Frontal cortex (tissue), 4 donors: ENCODE data around the gene ARGFX. TPM values are rescaled to one million over a fixed set of nuclear protein-coding genes. Genes with fewer than 3 reads are reported as not detected.
"Not testable (repeated sequence)": the region's sequence is repeated elsewhere in the genome, so short reads cannot be mapped to it uniquely, and the experiment has no call there.

Source experiments
- DNase-seq, 2 donors: peaks; one replicate each; pipeline ENCODE4 v3.0.0; 2012; ENCODE audit warnings: low spot score in 2 of 2
- FAIRE-seq: peaks from 2 replicates; lab custom pipeline; 2012; peaks lifted over from hg19 to GRCh38; lab: Jason Lieb, UNC
- total RNA-seq: library from RNA; depleted of rRNA; stranded (reverse); fragments of >200 nt; gene quantifications from one replicate; pipeline ENCODE4 v1.2.3, GENCODE V29; 2014
- donor health status: control.
- donor health status: control.
- donor health status: control.

ARGFX gene
- total RNA-seq, 1 donor from 2014 or later: not detected

DNA sequence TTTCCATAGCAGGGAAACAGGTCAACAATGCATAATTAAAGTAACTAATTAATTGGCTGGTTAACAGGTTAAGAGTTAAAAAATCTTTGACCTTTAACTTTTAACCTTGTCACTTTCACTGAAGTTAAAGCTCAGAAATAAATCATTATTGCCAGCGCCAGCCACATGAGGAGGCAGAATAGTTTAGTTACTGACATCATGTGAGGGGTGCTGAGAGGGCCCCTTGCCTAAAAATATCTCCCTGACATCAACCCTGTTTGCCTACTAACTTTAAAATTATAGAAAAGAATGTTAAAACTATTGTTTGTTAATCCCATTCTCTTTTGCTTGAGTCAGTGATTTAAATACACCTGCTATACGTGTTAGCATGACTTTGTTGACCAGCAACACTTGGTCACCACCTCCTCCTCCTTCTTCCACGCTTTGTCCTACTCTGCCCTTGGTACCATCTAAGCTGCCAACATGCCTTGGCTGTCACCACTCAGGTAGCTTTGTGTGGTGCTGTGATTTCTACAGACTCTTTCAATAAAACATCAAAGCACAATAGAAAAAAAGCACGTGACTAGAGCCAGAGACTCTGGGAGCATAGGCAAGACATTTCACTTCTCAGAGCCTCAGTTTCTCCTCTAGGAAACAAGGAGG lies 28.1 kb downstream of the ARGFX start:
- no peak for FAIRE-seq
- DNase-seq: no peak

GRCh38 chr3:121598564-121598963 lies 30.8 kb downstream of the ARGFX start:
- FAIRE-seq: no peak
- DNase-seq: no peak

DNA sequence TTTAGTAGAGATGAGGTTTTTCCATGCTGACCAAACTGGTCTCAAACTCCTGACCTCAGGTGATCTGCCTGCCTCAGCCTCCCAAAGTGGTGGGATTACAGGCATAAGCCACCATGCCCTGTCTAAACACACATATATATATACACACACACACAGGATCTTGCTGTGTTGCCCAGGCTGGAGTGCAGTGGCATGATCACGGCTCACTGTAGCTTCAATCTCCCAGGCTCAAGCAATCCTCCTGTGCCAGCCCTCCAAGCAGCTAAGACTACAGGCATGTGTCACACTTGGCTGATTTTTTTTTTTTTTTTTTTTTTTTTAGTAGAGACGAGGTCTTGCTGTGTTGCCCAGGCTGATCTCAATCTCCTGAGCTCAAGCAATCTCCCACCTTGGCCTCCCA lies 32.2 kb downstream of the ARGFX start:
- FAIRE-seq, DNase-seq: not testable (repeated sequence)

GRCh38 chr3:121601212-121601812 lies 33.6 kb downstream of the ARGFX start:
- FAIRE-seq (no peak), DNase-seq (no peak)

- no peak for FAIRE-seq
- no peak for DNase-seq
Measured at GRCh38 chr3:121604759-121605158, 37.0 kb downstream of the ARGFX start.

GRCh38 chr3:121606106-121606505 lies 38.4 kb downstream of the ARGFX start:
- no peak for DNase-seq
- FAIRE-seq: no peak

Other genes starting within 250 kb of the ARGFX start
- gene POLQ, start 22.0 kb upstream of the ARGFX start, total RNA-seq: 1.2 TPM
- not detected for gene FBXO40, start 25.4 kb downstream of the ARGFX start, total RNA-seq
- gene HCLS1, start 93.0 kb downstream of the ARGFX start, total RNA-seq: 0.82 TPM
- gene GOLGB1, start 181.8 kb downstream of the ARGFX start, total RNA-seq: 42.4 TPM